DOHH2 (cell line): Measurements from ENCODE around the gene MAP2.

ENCODE experiments used
- CTCF ChIP-seq: fragments of 200-600 bp; sonication (generic); IDR thresholded peaks from one replicate; pipeline ENCODE4 v1.5.1; 2014; ENCODE audit warnings: antibody characterized with exemption, mild to moderate bottlenecking, low read depth, low read length; ENCODE audit not compliant: poor library complexity, severe bottlenecking
- EZH2phosphoT487 ChIP-seq: fragments of 200-600 bp; sonication (generic); IDR thresholded peaks from 2 replicates; pipeline ENCODE4 v1.6.1; 2017; ENCODE audit warnings: borderline replicate concordance, mild to moderate bottlenecking, antibody characterized with exemption, low read length, moderate library complexity, mixed read lengths

- TF ChIP-seq CTCF (no peak), EZH2phosphoT487 (no peak)
Observed at GRCh38 chr2:209416913-209417312, 6.9 kb upstream of the MAP2 start.
